Stimulated activated CD4-positive, alpha-beta T cell treated with anti-CD3 and anti-CD28 coated beads, Interleukin-1b, Interleukin-23, amount 100 ng/mL, for 48 hours (primary cell): ENCODE data around the gene SYDE1.

Experiments used
- DNase-seq: peaks from one replicate; pipeline ENCODE4 v3.0.0-alpha.2; 2020

SYDE1 gene

GRCh38 chr19:15108845-15109767 lies 1.9 kb downstream of the SYDE1 start:
- DNase-seq = no peak

- DNase-seq = no peak
Observed at GRCh38 chr19:15109768-15110417, 2.7 kb downstream of the SYDE1 start.

GRCh38 chr19:15110418-15110815 lies 3.2 kb downstream of the SYDE1 start:
- DNase-seq = no peak

- no peak for DNase-seq
Observed at GRCh38 chr19:15111758-15112157, 4.6 kb downstream of the SYDE1 start.

- no peak for DNase-seq
Observed at GRCh38 chr19:15112385-15112784, 5.2 kb downstream of the SYDE1 start.

GRCh38 chr19:15113245-15114152 lies 6.3 kb downstream of the SYDE1 start:
- DNase-seq = no peak

- DNase-seq = no peak
Observed at GRCh38 chr19:15114153-15114540, 6.9 kb downstream of the SYDE1 start.

- no peak for DNase-seq
Observed at GRCh38 chr19:15115080-15115479, 7.9 kb downstream of the SYDE1 start.

- no peak for DNase-seq
Observed at GRCh38 chr19:15115762-15116615, 8.8 kb downstream of the SYDE1 start.

- no peak for DNase-seq
Observed at GRCh38 chr19:15116856-15117255, 9.7 kb downstream of the SYDE1 start.

GRCh38 chr19:15118248-15118647 lies 11.0 kb downstream of the SYDE1 start:
- DNase-seq = no peak

- DNase-seq = no peak
Observed at GRCh38 chr19:15118789-15119494, 11.7 kb downstream of the SYDE1 start.

- no peak for DNase-seq
Observed at GRCh38 chr19:15120135-15121026, 13.2 kb downstream of the SYDE1 start.

GRCh38 chr19:15122331-15123030 lies 15.3 kb downstream of the SYDE1 start:
- no peak for DNase-seq

- no peak for DNase-seq
Observed at GRCh38 chr19:15123031-15123890, 16.1 kb downstream of the SYDE1 start.

GRCh38 chr19:15123900-15124299 lies 16.7 kb downstream of the SYDE1 start:
- no peak for DNase-seq

- DNase-seq = no peak
Observed at GRCh38 chr19:15124572-15125231, 17.5 kb downstream of the SYDE1 start.
